HEK293 (cell line): Measurements from ENCODE around the gene FCN1.

Source experiments
- GLI2 ChIP-seq: fragments of 450-650 bp; formaldehyde crosslinking; IDR thresholded peaks from 2 replicates; pipeline ENCODE4; 2017; ENCODE audit warnings: missing biosample characterization, missing genetic modification characterization, low read depth, borderline replicate concordance
- IKZF3 ChIP-seq: fragments of 450-650 bp; IDR thresholded peaks from 2 replicates; pipeline ENCODE4 v1.5.0; 2018; ENCODE audit warnings: missing biosample characterization, mild to moderate bottlenecking, missing genetic modification characterization, moderate library complexity
- REST ChIP-seq: fragments of 450-650 bp; formaldehyde crosslinking; IDR thresholded peaks from 2 replicates; pipeline ENCODE4 v1.5.1; 2016; ENCODE audit warnings: missing biosample characterization, missing genetic modification characterization
- SP3 ChIP-seq: fragments of 450-650 bp; formaldehyde crosslinking; IDR thresholded peaks from 2 replicates; pipeline ENCODE4 v1.5.1; 2016; ENCODE audit warnings: missing biosample characterization, missing genetic modification characterization
- TSHZ1 ChIP-seq: fragments of 450-650 bp; formaldehyde crosslinking; IDR thresholded peaks from 2 replicates; pipeline ENCODE4 v1.5.1; 2016; ENCODE audit warnings: missing biosample characterization, missing genetic modification characterization, borderline replicate concordance
- ZBTB1 ChIP-seq: fragments of 450-650 bp; formaldehyde crosslinking; IDR thresholded peaks from 2 replicates; pipeline ENCODE4 v1.5.1; 2016; ENCODE audit warnings: missing biosample characterization, missing genetic modification characterization
- ZNF175 ChIP-seq: fragments of 450-650 bp; formaldehyde crosslinking; IDR thresholded peaks from 2 replicates; pipeline ENCODE4 v1.5.1; 2016; ENCODE audit warnings: missing biosample characterization, missing genetic modification characterization
- ZNF18 ChIP-seq: fragments of 450-650 bp; formaldehyde crosslinking; IDR thresholded peaks from 2 replicates; pipeline ENCODE4 v1.5.1; 2016; ENCODE audit warnings: missing biosample characterization, missing genetic modification characterization
- ZNF214 ChIP-seq: fragments of 450-650 bp; formaldehyde crosslinking; IDR thresholded peaks from 2 replicates; pipeline ENCODE4 v1.5.1; 2017; ENCODE audit warnings: missing biosample characterization, mild to moderate bottlenecking, missing genetic modification characterization, borderline replicate concordance
- ZNF280C ChIP-seq: fragments of 450-650 bp; formaldehyde crosslinking; IDR thresholded peaks from 2 replicates; pipeline ENCODE4 v1.5.1; 2016; ENCODE audit warnings: missing biosample characterization, missing genetic modification characterization
- ZNF324 ChIP-seq: fragments of 450-650 bp; formaldehyde crosslinking; IDR thresholded peaks from 2 replicates; pipeline ENCODE4 v1.5.1; 2016; ENCODE audit warnings: missing biosample characterization, missing genetic modification characterization
- ZNF37A ChIP-seq: fragments of 450-650 bp; IDR thresholded peaks from 2 replicates; pipeline ENCODE4 v1.5.1; 2018; ENCODE audit warnings: missing biosample characterization, missing genetic modification characterization
- ZNF449 ChIP-seq: fragments of 450-650 bp; formaldehyde crosslinking; IDR thresholded peaks from 2 replicates; pipeline ENCODE4 v1.5.1; 2017; ENCODE audit warnings: missing biosample characterization, mild to moderate bottlenecking, missing genetic modification characterization, moderate library complexity
- ZNF785 ChIP-seq: fragments of 450-650 bp; formaldehyde crosslinking; IDR thresholded peaks from 2 replicates; pipeline ENCODE4 v1.5.1; 2016; ENCODE audit warnings: missing biosample characterization, missing genetic modification characterization
- ZNF837 ChIP-seq: fragments of 450-650 bp; formaldehyde crosslinking; IDR thresholded peaks from 2 replicates; pipeline ENCODE4 v1.5.1; 2016; ENCODE audit warnings: missing biosample characterization, missing genetic modification characterization
- TF ChIP-seq, protein P1 (sequence below): fragments of 450-650 bp; formaldehyde crosslinking; IDR thresholded peaks from 2 replicates; pipeline ENCODE4 v1.5.1; 2016; ENCODE audit warnings: missing biosample characterization, missing genetic modification characterization
- TF ChIP-seq, protein P2 (sequence below): fragments of 450-650 bp; formaldehyde crosslinking; IDR thresholded peaks from 2 replicates; pipeline ENCODE4 v1.5.0; 2017; ENCODE audit warnings: missing biosample characterization, missing genetic modification characterization, borderline replicate concordance
- TF ChIP-seq, protein P3 (sequence below): fragments of 450-650 bp; formaldehyde crosslinking; IDR thresholded peaks from 2 replicates; pipeline ENCODE4 v1.5.1; 2016; ENCODE audit warnings: missing biosample characterization, missing genetic modification characterization, borderline replicate concordance

Gene FCN1

DNA sequence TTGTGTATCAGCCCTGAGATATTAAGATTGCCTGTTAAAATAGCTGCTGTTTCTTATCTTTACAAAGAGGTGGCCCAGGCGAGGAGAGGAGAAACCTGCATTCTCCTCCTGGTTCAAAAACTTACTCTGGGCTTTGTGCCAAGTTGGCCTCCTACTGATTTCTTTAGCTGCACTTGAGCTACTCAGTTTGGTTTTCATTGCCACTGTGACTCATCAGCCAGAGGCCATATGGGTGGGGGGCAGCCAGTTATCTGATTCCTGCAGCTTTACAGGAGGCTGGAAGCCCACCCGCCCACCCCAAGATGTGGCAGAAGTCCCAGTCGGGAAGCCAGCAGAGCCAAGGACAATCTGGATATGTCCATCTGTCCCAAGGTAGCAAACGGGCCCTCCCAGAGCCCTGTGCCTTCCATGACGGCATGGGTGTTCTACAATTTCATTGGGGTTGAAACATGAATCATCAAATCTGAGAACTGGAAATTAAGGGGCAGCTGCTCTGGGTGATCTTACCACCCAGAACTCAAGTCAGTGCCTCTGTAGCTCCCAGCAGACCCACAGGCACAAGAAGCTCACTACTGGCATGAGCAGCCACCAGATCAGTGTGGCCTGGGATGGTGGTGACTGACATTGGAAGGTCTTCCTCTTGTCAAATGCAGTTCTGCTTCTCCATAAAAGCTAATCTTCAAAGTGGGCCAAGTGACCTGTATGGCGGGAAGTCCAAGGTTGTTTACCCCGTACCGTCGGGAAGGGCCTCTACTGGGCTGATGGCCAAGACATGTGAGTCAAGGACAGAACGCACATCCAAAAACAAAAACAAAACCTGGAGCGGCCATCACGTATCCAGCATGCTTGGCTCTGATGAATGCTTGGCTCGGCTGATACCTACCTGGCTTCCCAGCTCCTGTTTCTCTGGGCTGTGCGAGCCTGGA lies 21.5 kb downstream of the FCN1 start (continued):
- TF ChIP-seq, protein P1, sequence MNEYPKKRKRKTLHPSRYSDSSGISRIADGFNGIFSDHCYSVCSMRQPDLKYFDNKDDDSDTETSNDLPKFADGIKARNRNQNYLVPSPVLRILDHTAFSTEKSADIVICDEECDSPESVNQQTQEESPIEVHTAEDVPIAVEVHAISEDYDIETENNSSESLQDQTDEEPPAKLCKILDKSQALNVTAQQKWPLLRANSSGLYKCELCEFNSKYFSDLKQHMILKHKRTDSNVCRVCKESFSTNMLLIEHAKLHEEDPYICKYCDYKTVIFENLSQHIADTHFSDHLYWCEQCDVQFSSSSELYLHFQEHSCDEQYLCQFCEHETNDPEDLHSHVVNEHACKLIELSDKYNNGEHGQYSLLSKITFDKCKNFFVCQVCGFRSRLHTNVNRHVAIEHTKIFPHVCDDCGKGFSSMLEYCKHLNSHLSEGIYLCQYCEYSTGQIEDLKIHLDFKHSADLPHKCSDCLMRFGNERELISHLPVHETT (tag by site-specific recombination), result peak; percentile 59; the same call in 1 of the 2 replicates
- TF ChIP-seq ZNF214 (tag by site-specific recombination) (no peak; the same call in 1 of the 2 replicates), ZNF18 (no peak), ZNF785 (tag by site-specific recombination) (no peak), ZBTB1 (tag by site-specific recombination) (no peak), TSHZ1 (tag by site-specific recombination) (peak; percentile 63; the same call in 1 of the 2 replicates), ZNF37A (tag by site-specific recombination) (no peak), GLI2 (tag by site-specific recombination) (peak; percentile 14; the same call in 1 of the 2 replicates), ZNF175 (tag by site-specific recombination) (no peak), ZNF324 (tag by site-specific recombination) (0 out of 2 replicates have a peak, but pooled peaks have one; percentile 74), REST (tag by site-specific recombination) (peak; percentile 79), ZNF280C (tag by site-specific recombination) (no peak), SP3 (tag by site-specific recombination) (no peak), ZNF837 (tag by site-specific recombination) (no peak; the same call in 1 of the 2 replicates), IKZF3 (no peak), ZNF449 (tag by site-specific recombination) (no peak)
- TF ChIP-seq, protein P2, sequence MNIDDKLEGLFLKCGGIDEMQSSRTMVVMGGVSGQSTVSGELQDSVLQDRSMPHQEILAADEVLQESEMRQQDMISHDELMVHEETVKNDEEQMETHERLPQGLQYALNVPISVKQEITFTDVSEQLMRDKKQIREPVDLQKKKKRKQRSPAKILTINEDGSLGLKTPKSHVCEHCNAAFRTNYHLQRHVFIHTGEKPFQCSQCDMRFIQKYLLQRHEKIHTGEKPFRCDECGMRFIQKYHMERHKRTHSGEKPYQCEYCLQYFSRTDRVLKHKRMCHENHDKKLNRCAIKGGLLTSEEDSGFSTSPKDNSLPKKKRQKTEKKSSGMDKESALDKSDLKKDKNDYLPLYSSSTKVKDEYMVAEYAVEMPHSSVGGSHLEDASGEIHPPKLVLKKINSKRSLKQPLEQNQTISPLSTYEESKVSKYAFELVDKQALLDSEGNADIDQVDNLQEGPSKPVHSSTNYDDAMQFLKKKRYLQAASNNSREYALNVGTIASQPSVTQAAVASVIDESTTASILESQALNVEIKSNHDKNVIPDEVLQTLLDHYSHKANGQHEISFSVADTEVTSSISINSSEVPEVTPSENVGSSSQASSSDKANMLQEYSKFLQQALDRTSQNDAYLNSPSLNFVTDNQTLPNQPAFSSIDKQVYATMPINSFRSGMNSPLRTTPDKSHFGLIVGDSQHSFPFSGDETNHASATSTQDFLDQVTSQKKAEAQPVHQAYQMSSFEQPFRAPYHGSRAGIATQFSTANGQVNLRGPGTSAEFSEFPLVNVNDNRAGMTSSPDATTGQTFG (tag by site-specific recombination), result no peak
- TF ChIP-seq, protein P3, sequence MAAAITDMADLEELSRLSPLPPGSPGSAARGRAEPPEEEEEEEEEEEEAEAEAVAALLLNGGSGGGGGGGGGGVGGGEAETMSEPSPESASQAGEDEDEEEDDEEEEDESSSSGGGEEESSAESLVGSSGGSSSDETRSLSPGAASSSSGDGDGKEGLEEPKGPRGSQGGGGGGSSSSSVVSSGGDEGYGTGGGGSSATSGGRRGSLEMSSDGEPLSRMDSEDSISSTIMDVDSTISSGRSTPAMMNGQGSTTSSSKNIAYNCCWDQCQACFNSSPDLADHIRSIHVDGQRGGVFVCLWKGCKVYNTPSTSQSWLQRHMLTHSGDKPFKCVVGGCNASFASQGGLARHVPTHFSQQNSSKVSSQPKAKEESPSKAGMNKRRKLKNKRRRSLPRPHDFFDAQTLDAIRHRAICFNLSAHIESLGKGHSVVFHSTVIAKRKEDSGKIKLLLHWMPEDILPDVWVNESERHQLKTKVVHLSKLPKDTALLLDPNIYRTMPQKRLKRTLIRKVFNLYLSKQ (tag by site-specific recombination), result no peak
